GM19395 (cell line): ENCODE results near the gene GTPBP4.
"Not testable (repeated sequence)": the region's sequence is repeated elsewhere in the genome, so short reads cannot be mapped to it uniquely, and the experiment has no call there.

ENCODE experiments used
- ATAC-seq: cut with Tn5 transposase; IDR thresholded peaks from one replicate; pipeline ENCODE4 v1.9.1; 2021; ENCODE audit warnings: mild to moderate bottlenecking, moderate library complexity; ENCODE audit not compliant: unreplicated experiment

GTPBP4 gene

DNA sequence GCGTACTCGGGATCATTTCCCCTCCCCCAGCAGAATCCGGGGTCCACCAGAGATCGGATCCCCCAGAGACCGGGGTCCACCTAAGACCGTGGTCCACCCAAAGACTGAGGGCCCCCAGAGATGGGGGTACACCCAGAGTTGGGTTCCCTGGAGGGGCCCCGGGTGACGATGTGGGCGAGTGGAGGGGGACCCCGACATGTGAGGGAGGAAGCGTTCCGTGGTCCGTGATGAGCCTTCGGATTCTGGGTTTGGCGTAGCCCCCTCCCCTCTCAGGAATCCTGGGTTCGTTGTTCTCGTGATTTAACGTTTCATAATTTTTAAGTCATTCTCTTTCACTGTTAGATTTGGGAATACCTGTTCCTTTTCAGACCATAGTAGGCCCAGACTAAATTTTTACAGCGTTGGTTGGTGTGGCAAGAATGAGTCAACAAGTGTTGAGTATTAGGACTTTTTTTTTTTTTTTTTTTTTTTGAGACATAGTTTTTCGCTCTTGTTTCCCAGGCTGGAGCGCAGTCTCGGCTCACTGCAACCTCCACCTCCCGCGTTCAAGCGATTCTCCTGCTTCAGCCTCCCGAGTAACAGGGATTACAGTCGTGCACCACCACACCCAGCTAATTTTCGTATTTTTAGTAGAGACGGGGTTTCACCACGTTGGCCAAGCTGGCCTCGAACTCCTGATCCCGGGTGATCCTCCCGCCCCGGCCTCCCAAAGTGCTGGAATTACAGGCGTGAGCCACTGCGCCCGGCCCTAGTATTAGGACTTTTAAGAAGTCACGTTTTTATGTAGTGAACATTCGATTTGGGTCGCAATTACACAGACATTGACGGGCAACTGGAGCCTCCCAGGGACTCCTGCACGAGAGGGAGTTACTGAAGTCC, 672 bp downstream of the GTPBP4 start:
- peak; percentile 20 for ATAC-seq

DNA sequence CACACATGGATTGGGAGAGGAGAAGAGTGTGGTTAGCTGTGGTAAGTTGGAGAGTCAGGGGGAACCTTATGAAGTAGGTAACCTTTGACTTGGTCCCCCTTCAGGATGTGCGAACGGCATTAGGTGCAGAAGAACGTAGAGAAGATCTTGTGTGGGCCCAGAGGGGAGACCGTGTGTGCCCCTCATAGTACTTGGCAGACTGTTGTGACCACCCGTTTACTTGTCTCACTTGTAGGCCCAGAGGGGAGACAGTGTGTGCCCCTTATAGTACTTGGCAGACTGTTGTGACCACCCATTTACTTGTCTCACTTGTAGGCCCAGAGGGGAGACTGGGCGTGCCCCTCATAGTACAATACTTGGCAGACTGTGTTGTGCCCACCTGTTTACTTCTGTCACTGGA, 2.6 kb downstream of the GTPBP4 start:
- no peak for ATAC-seq

DNA sequence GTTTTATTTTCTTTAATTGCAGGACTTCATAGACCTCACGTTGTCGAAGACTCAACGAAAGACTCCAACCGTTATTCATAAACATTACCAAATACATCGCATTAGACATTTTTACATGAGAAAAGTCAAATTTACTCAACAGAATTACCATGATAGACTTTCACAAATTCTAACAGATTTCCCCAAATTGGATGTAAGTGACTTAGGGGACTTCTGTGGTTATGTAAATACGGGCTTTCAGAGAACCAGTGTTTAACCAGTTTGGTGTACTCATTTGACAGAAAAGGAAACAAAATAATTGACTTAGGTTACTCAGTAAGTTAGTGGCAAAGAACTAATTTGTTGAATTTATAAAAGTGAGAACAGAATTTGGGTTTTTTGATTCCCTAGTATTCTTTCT, 4.2 kb downstream of the GTPBP4 start:
- no peak for ATAC-seq

DNA sequence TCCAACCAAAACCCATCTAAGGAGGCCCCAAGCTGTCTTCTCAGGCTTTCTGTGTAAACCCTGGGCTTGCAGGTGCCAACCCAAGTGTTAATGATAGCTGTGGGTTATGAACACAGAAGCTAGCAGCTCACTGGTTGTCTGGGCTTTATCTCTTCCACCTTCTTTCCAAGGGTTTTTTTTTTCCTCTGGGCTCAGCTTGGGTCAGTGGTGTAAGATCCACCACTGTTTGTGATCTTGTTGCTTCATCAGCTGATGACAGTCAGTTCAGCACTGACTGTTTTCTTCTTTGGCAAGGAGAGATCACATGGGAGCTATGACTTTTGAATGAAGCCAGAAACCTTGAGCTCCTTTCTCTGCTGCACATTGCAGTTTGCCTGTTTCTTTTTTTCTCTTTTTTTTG, 4.6 kb downstream of the GTPBP4 start:
- no peak for ATAC-seq

DNA sequence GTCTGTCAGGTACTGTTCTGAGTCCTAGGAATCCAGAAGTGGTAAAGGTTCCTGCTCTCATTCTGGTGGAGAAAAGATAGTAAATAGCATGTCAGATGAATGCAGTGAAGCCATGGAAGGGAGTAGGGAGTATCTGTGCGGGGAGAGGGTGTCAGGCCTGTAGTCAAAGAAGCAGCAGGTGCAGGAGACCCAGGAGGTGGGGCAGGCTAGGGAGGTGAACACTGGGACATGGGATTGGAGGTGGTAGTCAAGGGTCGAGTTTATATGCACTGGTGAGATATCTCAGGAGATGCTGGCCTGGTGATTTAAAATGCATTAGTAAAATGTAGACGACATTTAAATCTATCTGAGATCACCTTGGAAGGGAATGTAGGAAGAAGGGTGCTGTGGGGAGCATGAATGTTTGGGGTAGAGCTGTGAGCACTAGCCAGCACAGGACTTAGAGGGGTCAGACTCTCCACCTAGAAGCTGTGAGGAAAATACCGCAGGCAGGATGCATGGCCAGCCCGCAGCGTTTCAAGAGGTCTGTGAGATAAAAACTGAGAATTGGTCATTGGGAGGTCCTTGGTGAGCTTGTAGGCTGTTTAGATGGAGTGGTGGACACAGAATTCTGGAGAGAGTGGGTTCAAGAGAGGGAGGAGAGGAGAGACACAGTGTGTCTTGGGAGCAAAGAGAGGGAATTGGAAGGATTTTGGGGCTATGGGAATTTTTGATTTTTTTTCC, 6.8 kb downstream of the GTPBP4 start:
- ATAC-seq = no peak

DNA sequence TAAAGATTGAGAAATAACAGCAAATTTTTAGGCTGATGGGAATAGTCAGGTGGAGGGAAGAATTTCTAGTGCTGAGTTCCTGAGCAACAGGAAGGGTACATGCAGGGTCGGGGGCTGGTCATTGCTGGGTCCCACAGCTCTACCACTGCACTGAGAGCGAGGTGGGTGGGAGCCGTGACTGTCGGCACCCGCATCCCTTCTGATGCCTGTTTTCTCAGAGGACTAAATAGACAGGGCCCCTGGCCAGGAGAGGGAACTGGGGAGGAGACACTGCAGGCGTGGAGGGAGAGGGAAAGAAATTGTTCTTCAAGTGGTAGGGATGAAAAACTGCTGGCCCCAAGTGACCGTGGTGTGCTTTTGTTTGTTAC, 7.3 kb downstream of the GTPBP4 start:
- no peak for ATAC-seq

DNA sequence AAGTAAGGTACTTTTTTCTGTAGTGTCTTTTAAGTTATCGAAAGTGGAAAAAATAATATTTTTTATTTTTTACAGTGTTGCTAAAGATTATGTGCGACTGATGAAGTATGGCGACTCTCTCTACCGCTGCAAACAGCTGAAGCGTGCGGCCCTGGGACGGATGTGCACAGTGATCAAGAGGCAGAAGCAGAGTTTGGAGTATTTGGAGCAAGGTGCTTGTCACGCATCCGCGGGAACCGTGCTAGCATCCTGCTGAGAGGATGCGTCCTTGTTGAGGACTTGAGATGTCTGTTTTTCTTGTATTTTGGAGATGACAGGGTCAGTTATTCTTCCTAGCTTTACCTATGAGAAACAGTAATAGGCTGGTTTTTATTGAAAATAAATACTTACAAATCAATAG, 7.8 kb downstream of the GTPBP4 start:
- ATAC-seq = no peak

DNA sequence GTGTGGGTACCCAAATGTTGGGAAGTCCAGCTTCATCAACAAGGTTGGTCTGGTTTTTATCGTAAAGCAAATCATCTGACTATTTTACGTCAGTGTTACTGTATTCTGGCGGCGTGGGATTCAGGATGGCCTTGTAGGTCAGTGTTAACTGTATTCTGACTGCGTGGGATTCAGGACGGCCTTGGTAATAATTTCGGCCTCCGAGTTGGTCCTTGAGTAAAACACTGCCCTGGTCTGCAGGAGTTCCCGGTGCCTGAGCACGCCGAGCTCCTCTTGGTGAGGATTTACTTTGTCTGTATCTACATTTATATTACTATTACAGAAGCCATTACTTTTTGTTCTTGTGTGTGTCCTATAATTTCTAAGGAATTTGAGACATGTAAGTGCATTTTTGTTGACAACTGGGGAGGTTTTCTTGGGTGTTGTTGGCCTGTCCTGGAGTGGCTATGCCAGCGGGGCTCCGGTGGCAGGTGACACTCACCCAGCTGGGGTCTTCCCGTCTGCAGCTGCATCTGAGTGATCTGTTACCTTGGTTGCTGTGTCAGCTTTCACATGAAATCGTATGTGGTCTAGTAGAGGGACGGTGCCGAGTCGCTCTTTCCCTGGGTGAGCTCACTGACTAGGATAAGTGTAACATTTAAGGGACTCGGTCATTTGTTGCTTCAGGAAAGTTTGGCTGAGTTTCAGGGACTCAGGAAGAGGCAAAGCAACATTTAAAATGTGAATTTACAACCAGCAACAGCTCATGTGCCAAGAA, 9.2 kb downstream of the GTPBP4 start:
- no peak for ATAC-seq

DNA sequence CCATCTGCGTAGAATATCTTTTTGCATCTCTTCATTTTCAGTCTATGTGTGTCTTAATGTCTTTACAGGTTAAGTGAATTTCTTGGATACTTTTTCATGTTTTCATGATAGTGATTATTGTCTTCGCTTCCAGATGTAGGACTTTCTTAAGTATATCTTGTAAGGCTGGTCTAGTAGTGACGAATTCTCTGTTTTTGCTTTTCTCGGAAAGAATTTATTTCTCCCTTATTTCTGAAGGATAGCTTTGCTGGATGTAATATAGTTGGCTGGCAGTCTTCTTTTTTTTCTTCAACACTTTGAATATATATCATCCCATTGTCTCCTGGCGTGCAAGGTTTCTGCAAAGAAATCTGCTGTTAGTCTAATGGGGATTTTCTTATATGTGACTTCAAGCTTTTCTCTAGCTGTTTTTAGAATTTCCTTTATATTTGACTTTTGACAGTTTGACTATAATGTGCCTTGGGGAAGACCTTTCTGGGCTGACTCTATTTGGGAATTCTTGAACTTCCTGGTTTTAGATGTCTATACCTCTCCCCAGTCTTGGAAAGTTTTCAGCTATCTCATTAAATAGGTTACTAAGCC, 14.3 kb downstream of the GTPBP4 start:
- no peak for ATAC-seq

DNA sequence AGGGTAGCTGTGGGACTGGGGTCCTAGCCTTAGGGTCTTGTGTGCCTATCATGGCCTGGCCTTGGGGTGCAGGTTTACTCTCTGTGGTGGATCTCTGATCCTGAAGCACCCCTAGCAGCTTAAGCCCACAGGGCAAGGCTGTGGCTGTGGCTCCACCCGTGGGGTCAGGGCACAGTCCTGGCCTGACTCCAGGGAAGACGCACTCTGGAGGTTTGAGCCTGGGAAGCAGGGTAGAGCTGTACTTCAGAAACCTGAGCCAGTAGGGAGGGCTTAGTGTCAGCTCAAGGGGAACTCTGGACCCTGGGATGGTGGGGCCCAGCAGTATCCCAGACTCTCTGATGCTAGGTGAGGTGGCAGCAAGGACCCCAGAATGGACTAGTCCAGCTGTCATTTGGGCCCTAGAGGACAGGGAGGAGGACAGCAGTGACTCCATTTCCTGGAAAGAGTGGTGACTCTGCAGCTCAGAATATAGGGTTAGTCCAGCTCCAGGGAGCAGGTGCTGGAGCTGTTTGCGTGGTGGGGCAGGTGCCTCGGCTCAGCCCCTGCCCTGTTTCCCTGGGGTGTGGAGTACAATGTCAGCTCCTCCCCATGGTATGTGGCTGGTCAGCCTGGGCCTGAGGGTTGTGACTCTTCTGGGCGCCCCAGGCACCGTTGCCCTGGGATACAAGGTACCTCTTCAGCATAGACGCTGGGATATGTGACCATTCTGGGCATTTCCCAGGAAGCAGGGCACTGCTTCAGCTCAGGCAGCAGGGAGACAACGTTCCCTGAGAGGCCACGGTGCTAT, 15.8 kb downstream of the GTPBP4 start:
- ATAC-seq = no peak

DNA sequence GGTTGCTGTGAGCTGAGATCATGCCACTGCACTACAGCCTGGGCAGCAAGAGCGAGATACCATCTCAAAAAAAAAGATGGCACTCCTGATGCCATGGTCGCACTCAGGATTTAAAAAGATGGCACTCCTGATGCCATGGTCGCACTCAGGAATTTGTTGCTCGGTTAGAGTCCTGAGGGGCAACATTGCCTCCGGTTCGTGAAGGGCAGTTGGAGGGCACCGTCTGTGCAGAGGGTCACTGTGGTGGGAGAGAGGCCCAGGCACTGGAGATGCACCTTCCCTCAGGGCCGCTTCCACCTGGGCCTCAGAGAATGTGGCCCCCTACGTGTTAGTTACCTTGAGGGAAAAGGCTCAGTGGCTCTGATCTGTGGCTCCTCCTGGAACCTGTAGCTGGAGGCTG, 18.3 kb downstream of the GTPBP4 start:
- ATAC-seq = no peak

DNA sequence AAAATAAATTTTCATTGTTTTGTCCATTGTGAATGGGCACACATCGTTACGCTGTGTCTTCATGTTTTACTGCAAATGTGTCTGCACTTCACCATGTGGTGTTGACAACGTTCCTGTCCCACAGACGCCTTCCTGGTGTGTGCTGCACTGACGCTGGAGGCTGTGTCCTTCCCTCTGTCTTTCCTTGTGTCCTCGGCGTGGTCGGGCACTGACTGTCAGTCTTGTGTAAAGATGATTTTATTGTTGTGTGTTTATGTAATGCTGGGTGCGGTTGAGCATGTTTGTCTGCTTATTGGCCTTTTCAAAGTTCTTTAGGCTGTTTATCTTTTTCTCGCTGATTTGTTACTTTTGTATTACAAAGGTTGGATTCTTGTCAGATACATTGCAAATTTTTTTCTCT, 19.3 kb downstream of the GTPBP4 start:
- ATAC-seq = no peak

DNA sequence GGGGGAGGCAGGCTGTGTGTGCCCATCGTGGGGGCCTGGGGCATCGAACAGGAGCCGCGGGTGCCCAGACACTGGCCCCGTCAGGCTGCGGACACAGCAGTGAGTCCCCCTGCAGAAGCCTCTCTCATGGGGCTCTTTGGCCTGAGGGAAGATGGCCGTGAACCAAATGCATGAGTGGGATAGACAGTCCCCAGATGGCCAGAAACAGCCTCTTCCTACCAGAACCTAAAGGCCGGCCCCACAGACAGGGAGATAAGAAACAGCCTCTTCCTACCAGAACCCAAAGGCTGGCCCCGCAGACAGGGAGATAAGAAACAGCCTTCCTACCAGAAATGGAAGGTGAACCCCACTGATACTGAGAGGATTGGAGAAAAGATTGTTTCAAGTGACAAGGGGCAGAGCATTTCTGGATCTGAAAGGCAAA, 20.8 kb downstream of the GTPBP4 start:
- no peak for ATAC-seq

DNA sequence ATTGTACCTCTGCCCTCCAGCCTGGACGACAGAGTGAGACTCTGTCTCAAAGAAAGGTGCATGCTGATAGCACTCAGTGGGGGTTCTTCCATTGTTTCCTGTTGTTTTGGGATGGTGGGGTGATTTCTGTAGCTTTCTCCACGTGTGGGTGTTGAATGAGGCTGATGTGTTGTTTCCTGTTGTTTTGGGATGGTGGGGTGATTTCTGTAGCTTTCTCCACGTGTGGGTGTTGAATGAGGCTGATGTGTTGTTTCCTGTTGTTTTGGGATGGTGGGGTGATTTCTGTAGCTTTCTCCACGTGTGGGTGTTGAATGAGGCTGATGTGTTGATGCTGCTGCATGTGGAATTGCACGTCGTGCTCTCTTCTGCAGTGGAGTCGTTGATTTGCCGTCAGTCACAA, 21.7 kb downstream of the GTPBP4 start:
- ATAC-seq = not testable (repeated sequence)

DNA sequence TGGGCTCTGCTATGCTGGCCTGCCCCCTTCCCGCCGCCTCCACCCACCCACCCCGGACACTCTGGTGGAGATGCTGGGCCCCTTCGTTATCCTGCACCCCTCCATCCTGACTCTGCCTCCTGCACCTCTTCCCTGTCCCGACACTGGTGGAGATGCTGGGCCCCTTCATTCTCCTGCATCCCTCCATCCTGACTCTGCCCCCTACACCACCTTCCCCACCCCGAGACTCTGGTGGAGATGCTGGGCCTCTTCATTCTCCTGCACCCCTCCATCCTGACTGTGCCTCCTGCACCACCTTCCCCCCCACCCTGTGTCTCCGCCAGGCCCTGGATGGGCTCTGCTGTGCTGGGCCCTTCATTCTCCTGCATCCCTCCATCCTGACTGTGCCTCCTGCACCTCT, 22.5 kb downstream of the GTPBP4 start:
- no peak for ATAC-seq

DNA sequence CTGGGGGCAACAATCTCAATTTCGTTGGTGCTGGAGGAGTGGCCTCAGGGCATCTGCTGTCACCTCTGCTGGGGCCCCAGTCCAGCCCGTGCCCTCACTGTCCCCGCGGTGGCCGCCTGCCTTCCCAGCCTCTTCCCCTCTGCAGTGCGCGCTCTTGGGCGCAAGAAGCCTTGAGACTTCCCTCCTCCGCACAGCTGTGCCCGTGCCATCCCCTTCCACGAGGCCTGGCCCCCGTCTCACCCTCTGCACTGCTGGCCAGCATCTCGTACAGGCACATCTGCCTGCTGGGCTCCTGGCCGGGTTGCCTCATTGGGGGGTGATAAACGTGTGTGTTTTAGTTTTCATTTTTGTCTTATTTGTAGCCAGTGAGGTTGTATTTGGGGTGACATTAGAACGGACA, 23.5 kb downstream of the GTPBP4 start:
- ATAC-seq = no peak

DNA sequence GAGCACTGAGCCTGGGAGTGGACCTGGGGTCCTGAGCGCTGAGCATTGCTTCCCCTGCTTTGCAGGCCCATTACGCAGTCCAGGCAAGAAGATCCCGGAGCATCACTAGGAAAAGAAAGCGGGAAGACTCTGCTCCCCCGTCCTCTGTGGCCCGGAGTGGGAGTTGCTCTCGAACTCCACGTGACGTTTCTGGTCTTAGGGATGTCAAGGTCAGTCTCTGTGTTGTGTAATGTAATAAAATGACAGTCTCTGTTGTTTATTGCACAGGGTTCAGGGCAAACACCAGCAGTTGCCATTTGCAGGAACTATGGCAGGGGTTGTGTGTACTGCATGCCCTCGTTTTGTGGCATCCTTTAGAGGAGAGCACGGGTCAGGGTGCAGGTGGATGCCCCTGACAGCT, 27.5 kb downstream of the GTPBP4 start:
- ATAC-seq = no peak

DNA sequence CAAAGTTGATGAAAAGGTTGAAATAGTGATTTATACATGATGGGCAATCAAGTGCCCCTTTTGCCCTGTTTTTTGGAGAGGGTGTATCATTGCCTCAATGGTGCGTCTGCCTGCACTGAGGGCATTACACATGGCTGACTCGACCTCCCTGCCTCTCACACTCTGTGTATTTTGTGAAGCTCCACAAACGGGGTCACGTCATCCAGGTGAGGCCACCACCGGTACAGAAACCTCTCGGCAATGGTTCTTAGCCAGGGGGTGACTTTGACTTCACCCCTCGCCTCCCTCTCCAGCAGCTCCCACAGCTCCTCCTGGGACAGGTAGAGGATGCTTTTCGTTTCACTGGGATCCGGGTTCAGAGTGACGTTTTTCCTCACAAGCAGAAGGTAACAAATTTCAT, 31.1 kb downstream of the GTPBP4 start:
- ATAC-seq = no peak

DNA sequence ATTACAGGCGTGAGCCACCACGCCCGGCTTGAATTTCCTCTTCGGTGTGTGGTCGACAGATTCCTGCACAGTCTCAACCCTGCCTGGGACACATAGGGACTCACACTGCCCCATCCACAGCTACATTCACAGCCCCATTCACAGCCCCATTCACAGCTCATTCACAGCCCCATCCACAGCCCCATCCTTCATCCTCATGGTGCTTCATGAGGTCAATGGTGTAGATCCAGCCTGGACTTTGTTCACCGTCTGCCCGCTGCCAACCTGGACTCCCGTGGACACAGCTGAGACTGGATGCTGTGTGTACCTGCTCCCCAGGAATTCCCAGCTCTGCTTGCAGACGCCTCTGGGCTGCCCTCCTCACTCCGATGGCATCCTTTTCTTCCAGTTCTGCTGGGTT, 32.2 kb downstream of the GTPBP4 start:
- ATAC-seq = no peak

DNA sequence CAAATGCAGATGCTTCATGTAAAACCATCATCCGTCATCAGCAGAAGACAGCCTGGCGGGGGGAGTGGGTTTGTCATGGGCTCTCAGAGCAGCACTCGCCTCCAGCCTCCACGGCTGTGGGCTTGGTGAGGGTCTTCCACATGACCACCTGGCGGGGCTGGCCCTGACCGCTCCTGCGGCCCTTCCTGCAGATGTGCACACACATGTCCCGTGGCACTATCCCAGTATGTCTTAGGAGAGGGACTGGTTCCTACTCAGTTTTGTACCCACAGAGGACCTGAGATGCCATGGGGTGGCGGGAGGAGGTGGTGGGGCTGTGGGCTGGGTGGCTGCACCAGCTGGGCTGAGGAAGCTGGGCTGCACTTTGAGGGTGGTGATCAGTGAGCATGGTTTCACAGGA, 32.7 kb downstream of the GTPBP4 start:
- ATAC-seq = no peak

DNA sequence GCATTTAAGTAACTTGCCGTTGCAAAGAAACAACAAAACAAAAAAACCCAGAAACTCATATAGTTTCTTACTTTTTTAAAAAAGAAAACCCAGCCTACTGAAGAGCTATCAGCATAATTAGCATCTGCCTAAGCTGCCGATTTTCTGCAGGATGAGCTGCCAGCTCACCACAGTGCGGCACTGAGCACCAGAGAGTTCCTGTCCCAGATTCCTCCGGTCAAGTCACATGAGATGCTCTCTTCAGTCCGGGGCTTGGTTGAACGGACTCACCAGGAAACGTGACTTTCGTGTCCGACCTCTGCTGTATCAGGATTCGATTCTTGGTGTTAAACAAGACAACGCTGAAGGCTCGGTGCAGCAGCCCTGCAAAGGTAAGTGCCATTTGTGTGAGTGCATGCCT, 34.2 kb downstream of the GTPBP4 start:
- ATAC-seq = no peak
